GM23338 (cell line): Measurements from ENCODE around the gene EXOC2. TPM values are rescaled to one million over a fixed set of nuclear protein-coding genes. Genes with fewer than 3 reads are reported as not detected.

Experiments
- ATAC-seq: fragments of 200-7000 bp; cut with Tn5 transposase; 3 replicates; pipeline ENCODE4 v1.9.1; 2020
- DNase-seq: peaks from one replicate; pipeline ENCODE4 v3.0.0-alpha.2; 2015; ENCODE audit warnings: low spot score
- H2AFZ ChIP-seq: fragments of 200-600 bp; sonication (generic); 2 replicates; pipeline ENCODE4 v1.8.0; 2016; ENCODE audit warnings: antibody characterized with exemption, mild to moderate bottlenecking, moderate library complexity
- H3F3A ChIP-seq: fragments of 200-600 bp; sonication (generic); replicated peaks from 2 replicates; pipeline ENCODE4 v1.8.0; 2017; ENCODE audit warnings: antibody characterized with exemption, mixed run types, low read depth
- H3K27ac ChIP-seq: fragments of 200-600 bp; sonication (generic); 2 replicates; pipeline ENCODE4 v1.6.1; 2016; ENCODE audit warnings: low read depth
- H3K27me3 ChIP-seq: fragments of 200-600 bp; sonication (generic); 2 replicates; pipeline ENCODE4 v1.8.0; 2016; ENCODE audit warnings: mild to moderate bottlenecking, mixed run types, moderate library complexity; ENCODE audit not compliant: insufficient read depth
- H3K36me3 ChIP-seq: fragments of 200-600 bp; sonication (generic); 2 replicates; pipeline ENCODE4 v1.8.0; 2016; ENCODE audit warnings: mild to moderate bottlenecking; ENCODE audit not compliant: insufficient read depth
- H3K4me1 ChIP-seq: fragments of 200-600 bp; sonication (generic); 2 replicates; pipeline ENCODE4 v1.8.0; 2016; ENCODE audit warnings: mild to moderate bottlenecking, moderate library complexity; ENCODE audit not compliant: insufficient read depth
- H3K4me2 ChIP-seq: fragments of 200-600 bp; sonication (generic); 2 replicates; pipeline ENCODE4 v1.7.1; 2017; ENCODE audit warnings: mixed run types
- H3K4me3 ChIP-seq: fragments of 200-600 bp; sonication (generic); 2 replicates; pipeline ENCODE4 v1.6.1; 2016; ENCODE audit warnings: mixed run types
- H3K79me2 ChIP-seq: fragments of 200-600 bp; sonication (generic); replicated peaks from 2 replicates; pipeline ENCODE4 v1.8.0; 2017; ENCODE audit warnings: mild to moderate bottlenecking; ENCODE audit not compliant: insufficient read depth
- H3K9me2 ChIP-seq: fragments of 200-600 bp; sonication (generic); 2 replicates; pipeline ENCODE4 v1.8.0; 2017; ENCODE audit not compliant: insufficient read depth
- H4K20me1 ChIP-seq: fragments of 200-600 bp; sonication (generic); replicated peaks from 2 replicates; pipeline ENCODE4 v1.8.0; 2017; ENCODE audit warnings: mild to moderate bottlenecking; ENCODE audit not compliant: insufficient read depth
- H3K27ac Mint-ChIP-seq: 2 replicates; pipeline ENCODE4 v1.8.0; 2020; ENCODE audit warnings: inconsistent platforms, mild to moderate bottlenecking, moderate library complexity, mixed read lengths
- H3K27me3 Mint-ChIP-seq: 3 replicates; pipeline ENCODE4 v1.8.0; 2022; ENCODE audit warnings: low read depth, mild to moderate bottlenecking, moderate library complexity, mixed read lengths, inconsistent platforms; ENCODE audit not compliant: insufficient read depth, poor library complexity
- H3K36me3 Mint-ChIP-seq: 3 replicates; pipeline ENCODE4 v1.8.0; 2021; ENCODE audit warnings: low read depth, mild to moderate bottlenecking, inconsistent platforms, moderate library complexity, mixed read lengths
- H3K4me1 Mint-ChIP-seq: 3 replicates; pipeline ENCODE4 v1.8.0; 2020; ENCODE audit warnings: mild to moderate bottlenecking, inconsistent platforms, mixed read lengths
- H3K4me3 Mint-ChIP-seq: 3 replicates; pipeline ENCODE4 v1.8.0; 2021; ENCODE audit warnings: moderate library complexity, mild to moderate bottlenecking, inconsistent platforms, mixed read lengths
- H3K9me3 Mint-ChIP-seq: 3 replicates; pipeline ENCODE4 v1.8.0; 2020; ENCODE audit warnings: moderate library complexity, mild to moderate bottlenecking, inconsistent platforms, mixed read lengths
- CREB1 ChIP-seq: fragments of 250-450 bp; sonication (Bioruptor Pico); IDR thresholded peaks from 2 replicates; pipeline ENCODE4 v1.5.0; 2020; ENCODE audit warnings: low read depth, mild to moderate bottlenecking, moderate library complexity
- CTCF ChIP-seq, 2 experiments: fragments of 200-600 bp in 1 of 2; sonication (generic) in 1 of 2; conservative IDR thresholded peaks; 2 replicates each; pipeline versions ENCODE4 v1.5.1 to v1.6.1; 2016 to 2017; ENCODE audit warnings: antibody characterized with exemption in 2 of 2, low read depth in 2 of 2, mild to moderate bottlenecking in 2 of 2, moderate library complexity in 1 of 2
- EZH2 ChIP-seq: fragments of 200-600 bp; sonication (generic); IDR thresholded peaks from one replicate; pipeline ENCODE4 v1.8.0; 2017; ENCODE audit warnings: antibody characterized with exemption, mild to moderate bottlenecking, low read depth; ENCODE audit not compliant: unreplicated experiment
- EZH2phosphoT487 ChIP-seq: fragments of 200-600 bp; sonication (generic); IDR thresholded peaks from one replicate; pipeline ENCODE4 v1.8.1; 2018; ENCODE audit warnings: antibody characterized with exemption; ENCODE audit not compliant: unreplicated experiment
- JUNB ChIP-seq: IDR thresholded peaks from one replicate; pipeline ENCODE4 v1.6.1; 2016; ENCODE audit warnings: antibody characterized with exemption; ENCODE audit not compliant: unreplicated experiment
- NANOG ChIP-seq: IDR thresholded peaks from 2 replicates; pipeline ENCODE4 v1.6.1; 2016; ENCODE audit warnings: antibody characterized with exemption, borderline replicate concordance
- POLR2AphosphoS5 ChIP-seq: IDR thresholded peaks from 2 replicates; pipeline ENCODE4 v1.6.1; 2016; ENCODE audit warnings: antibody characterized with exemption, low read depth
- REST ChIP-seq: IDR thresholded peaks from one replicate; pipeline ENCODE4 v1.6.1; 2018; ENCODE audit warnings: antibody characterized with exemption; ENCODE audit not compliant: unreplicated experiment
- STAT1 ChIP-seq: IDR thresholded peaks from one replicate; pipeline ENCODE4 v1.6.1; 2016; ENCODE audit warnings: antibody characterized with exemption; ENCODE audit not compliant: unreplicated experiment
- ZNF331 ChIP-seq: fragments of 250-450 bp; sonication (Bioruptor Pico); IDR thresholded peaks from 2 replicates; pipeline ENCODE4 v1.5.0; 2020; ENCODE audit warnings: low read depth, mild to moderate bottlenecking, moderate library complexity
- polyA plus RNA-seq: library from polyadenylated mRNA; unstranded; fragments of >200 nt; fragmentation: Nextera tagmentation; extraction: Ambion mirVana; gene quantifications from 2 replicates; pipeline ENCODE4 v1.2.1, GENCODE V29; 2016
- total RNA-seq: library from RNA; depleted of rRNA; stranded (reverse); fragments of >200 nt; shearing (Covaris generic); gene quantifications from 2 replicates; pipeline ENCODE4 v1.2.3, GENCODE V29; 2014
- TF ChIP-seq, protein P1 (sequence below): IDR thresholded peaks from 2 replicates; pipeline ENCODE4 v1.6.1; 2016; ENCODE audit warnings: antibody characterized with exemption

The EXOC2 gene
- total and polyA plus RNA-seq, 2 experiments from 2014 or later: 28.7 to 93.6 TPM

GRCh38 chr6:641225-641985 lies 51.5 kb downstream of the EXOC2 start:
- Histone ChIP-seq H3K4me2 (0 out of 2 replicates have a peak overlapping the region, but pooled peaks have one; percentile 18), H3K79me2 (peaks cover 84% of the 10 kb centered on the region), H3K27me3 (no peaks in the 10 kb centered on the region), H3K27ac (peak overlapping the region; percentile 64; the same call in 1 of the 2 replicates), H2AFZ (no peak overlapping the region), H3K4me1 (peaks cover 32% of the 10 kb centered on the region), H4K20me1 (no peaks in the 10 kb centered on the region), H3F3A (no peaks in the 10 kb centered on the region), H3K9me2 (no peaks in the 10 kb centered on the region), H3K4me3 (no peak overlapping the region), H3K36me3 (no peaks in the 10 kb centered on the region)
- peaks cover 37% of the 10 kb centered on the region for H3K4me1 Mint-ChIP-seq
- peaks cover 3% of the 10 kb centered on the region for H3K27me3 Mint-ChIP-seq
- H3K9me3 Mint-ChIP-seq: peaks cover 9% of the 10 kb centered on the region
- no peak overlapping the region for H3K27ac Mint-ChIP-seq
- ATAC-seq: peak; percentile 72
- peak; percentile 59 for DNase-seq
- no peak overlapping the region for H3K4me3 Mint-ChIP-seq
- H3K36me3 Mint-ChIP-seq: peaks cover 18% of the 10 kb centered on the region
- no peak for TF ChIP-seq JUNB

GRCh38 chr6:636488-636887 lies 56.5 kb downstream of the EXOC2 start:
- DNase-seq (no peak), ATAC-seq (no peak)
- Histone ChIP-seq H3K4me3 (no peak overlapping the region), H3K79me2 (peaks cover 52% of the 10 kb centered on the region), H3K4me1 (peaks cover 10% of the 10 kb centered on the region; the same call in 1 of the 2 replicates), H2AFZ (no peak overlapping the region), H3F3A (no peaks in the 10 kb centered on the region), H4K20me1 (no peaks in the 10 kb centered on the region), H3K36me3 (no peaks in the 10 kb centered on the region), H3K27me3 (no peaks in the 10 kb centered on the region), H3K9me2 (no peaks in the 10 kb centered on the region), H3K27ac (0 out of 2 replicates have a peak overlapping the region, but pooled peaks have one; percentile 7), H3K4me2 (no peak overlapping the region)
- Mint-ChIP-seq H3K27me3 (peaks cover 3% of the 10 kb centered on the region), H3K27ac (no peak overlapping the region), H3K4me3 (no peak overlapping the region), H3K4me1 (peaks cover 19% of the 10 kb centered on the region), H3K9me3 (peaks cover under 1% of the 10 kb centered on the region), H3K36me3 (peaks cover 16% of the 10 kb centered on the region)
- TF ChIP-seq, protein P1, sequence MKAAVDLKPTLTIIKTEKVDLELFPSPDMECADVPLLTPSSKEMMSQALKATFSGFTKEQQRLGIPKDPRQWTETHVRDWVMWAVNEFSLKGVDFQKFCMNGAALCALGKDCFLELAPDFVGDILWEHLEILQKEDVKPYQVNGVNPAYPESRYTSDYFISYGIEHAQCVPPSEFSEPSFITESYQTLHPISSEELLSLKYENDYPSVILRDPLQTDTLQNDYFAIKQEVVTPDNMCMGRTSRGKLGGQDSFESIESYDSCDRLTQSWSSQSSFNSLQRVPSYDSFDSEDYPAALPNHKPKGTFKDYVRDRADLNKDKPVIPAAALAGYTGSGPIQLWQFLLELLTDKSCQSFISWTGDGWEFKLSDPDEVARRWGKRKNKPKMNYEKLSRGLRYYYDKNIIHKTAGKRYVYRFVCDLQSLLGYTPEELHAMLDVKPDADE: no peak
- TF ChIP-seq POLR2AphosphoS5: no peak
- no peak for TF ChIP-seq CREB1 (CRISPR knock-in tag)

DNA sequence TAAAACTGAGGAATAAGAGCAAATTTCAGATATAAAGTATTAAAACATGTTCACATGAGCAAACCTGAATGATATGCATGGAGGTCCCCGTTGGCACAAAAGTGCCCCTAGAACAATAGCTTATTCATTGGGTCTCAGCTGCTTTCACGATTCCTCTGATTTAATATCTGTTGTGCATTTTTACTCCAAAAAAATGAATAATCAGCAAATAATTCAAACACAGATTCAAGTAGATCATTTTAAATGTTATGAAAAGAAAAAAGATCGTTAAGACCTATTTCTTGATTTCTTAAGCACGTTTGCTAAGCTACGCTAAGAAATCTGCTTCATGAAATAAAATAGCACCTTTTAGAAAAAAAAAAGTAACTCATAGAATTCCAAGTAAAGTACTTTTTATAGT lies 57.7 kb downstream of the EXOC2 start:
- Mint-ChIP-seq H3K27ac (no peak overlapping the region), H3K4me1 (peaks cover 10% of the 10 kb centered on the region; the same call in 2 of the 3 replicates), H3K4me3 (no peak overlapping the region), H3K27me3 (peaks cover 3% of the 10 kb centered on the region), H3K9me3 (no peaks in the 10 kb centered on the region; the same call in 2 of the 3 replicates), H3K36me3 (peaks cover 9% of the 10 kb centered on the region; the same call in 2 of the 3 replicates)
- DNase-seq (no peak), ATAC-seq (no peak)
- Histone ChIP-seq H3K36me3 (no peaks in the 10 kb centered on the region), H3K4me1 (no peaks in the 10 kb centered on the region), H3K4me2 (no peak overlapping the region), H3K4me3 (no peak overlapping the region), H3K27me3 (no peaks in the 10 kb centered on the region), H2AFZ (no peak overlapping the region), H4K20me1 (no peaks in the 10 kb centered on the region), H3K9me2 (no peaks in the 10 kb centered on the region), H3K27ac (no peak overlapping the region), H3K79me2 (peaks cover 39% of the 10 kb centered on the region), H3F3A (no peaks in the 10 kb centered on the region)
- TF ChIP-seq POLR2AphosphoS5: no peak
- no peak for TF ChIP-seq EZH2
- no peak for TF ChIP-seq STAT1
- TF ChIP-seq ZNF331: no peak
- TF ChIP-seq REST: no peak
- TF ChIP-seq EZH2phosphoT487: no peak
- TF ChIP-seq NANOG: no peak
- TF ChIP-seq JUNB: no peak
- TF ChIP-seq CTCF (conservative IDR thresholded peaks at IDR 0.05; ENCODE audit: low read depth in 2 of 2): no peak
